ENCODE measurements around the gene RAPGEF2.

GRCh38 chr4:159376289-159376688, 273.4 kb downstream of the RAPGEF2 start:
- TF ChIP-seq CTCF (conservative IDR thresholded peaks at IDR 0.05) (no peak), ZFX (IDR thresholded peaks at IDR 0.05) (no peak)
